CD4-positive, alpha-beta T cell treated with Interferon gamma for 1 hour (primary cell): ENCODE measurements around the gene RGS2.
A peak's percentile ranks its signal among the peaks of the same experiment; 100 is the strongest.

ENCODE experiments used
- DNase-seq: peaks from one replicate; pipeline ENCODE4 v3.0.0-alpha.2; 2020

RGS2 gene

GRCh38 chr1:192808518-192809306, at the start of gene RGS2:
RGS2 (plus strand) TSS chr1:192809039; CDS start chr1:192809072, 33 bp downstream.
- DNase-seq: peak; percentile 92

- no peak for DNase-seq
Observed at GRCh38 chr1:192759104-192759503, 49.7 kb upstream of the RGS2 start.

- no peak for DNase-seq
Observed at GRCh38 chr1:192762265-192762664, 46.6 kb upstream of the RGS2 start.

GRCh38 chr1:192763243-192763642, 45.6 kb upstream of the RGS2 start:
- DNase-seq: no peak

GRCh38 chr1:192763756-192764155, 45.1 kb upstream of the RGS2 start:
- no peak for DNase-seq

- no peak for DNase-seq
Observed at GRCh38 chr1:192764675-192765074, 44.2 kb upstream of the RGS2 start.

GRCh38 chr1:192766009-192766625, 42.7 kb upstream of the RGS2 start:
- no peak for DNase-seq

GRCh38 chr1:192766876-192767275, 42.0 kb upstream of the RGS2 start:
- DNase-seq: no peak

GRCh38 chr1:192767798-192768197, 41.0 kb upstream of the RGS2 start:
- DNase-seq: no peak

- DNase-seq: no peak
Observed at GRCh38 chr1:192768463-192768862, 40.4 kb upstream of the RGS2 start.

- DNase-seq: no peak
Observed at GRCh38 chr1:192771341-192771740, 37.5 kb upstream of the RGS2 start.

- no peak for DNase-seq
Observed at GRCh38 chr1:192775631-192776030, 33.2 kb upstream of the RGS2 start.

- no peak for DNase-seq
Observed at GRCh38 chr1:192776206-192776605, 32.6 kb upstream of the RGS2 start.

- no peak for DNase-seq
Observed at GRCh38 chr1:192776998-192777397, 31.8 kb upstream of the RGS2 start.

GRCh38 chr1:192783791-192784190, 25.0 kb upstream of the RGS2 start:
- DNase-seq: no peak

- no peak for DNase-seq
Observed at GRCh38 chr1:192784397-192784796, 24.4 kb upstream of the RGS2 start.

GRCh38 chr1:192786576-192786975, 22.3 kb upstream of the RGS2 start:
- DNase-seq: no peak

GRCh38 chr1:192787914-192788585, 20.8 kb upstream of the RGS2 start:
- DNase-seq: no peak

- DNase-seq: no peak
Observed at GRCh38 chr1:192789871-192790270, 19.0 kb upstream of the RGS2 start.

GRCh38 chr1:192792628-192793027, 16.2 kb upstream of the RGS2 start:
- DNase-seq: no peak

GRCh38 chr1:192793983-192794767, 14.7 kb upstream of the RGS2 start:
- no peak for DNase-seq

GRCh38 chr1:192794768-192795035, 14.1 kb upstream of the RGS2 start:
- no peak for DNase-seq

- DNase-seq: no peak
Observed at GRCh38 chr1:192795916-192796618, 12.8 kb upstream of the RGS2 start.
